Left ventricle myocardium inferior (tissue), 1 donor: ENCODE results near the gene RAMP3. TPM values are rescaled to one million over a fixed set of nuclear protein-coding genes. Genes with fewer than 3 reads are reported as not detected.

ENCODE experiments used
- DNase-seq: peaks from one replicate; pipeline ENCODE4 v3.0.0-alpha.2; 2020
- H3K27ac ChIP-seq: fragments of 200-600 bp; replicated peaks from 2 replicates; pipeline ENCODE4 v1.8.0; 2021
- H3K27me3 ChIP-seq: fragments of 200-600 bp; 2 replicates; pipeline ENCODE4 v1.8.0; 2021; ENCODE audit warnings: low read depth
- H3K36me3 ChIP-seq: fragments of 200-600 bp; 2 replicates; pipeline ENCODE4 v1.8.0; 2021
- H3K4me1 ChIP-seq: fragments of 200-600 bp; 2 replicates; pipeline ENCODE4 v1.8.0; 2021
- H3K4me3 ChIP-seq: fragments of 200-600 bp; 2 replicates; pipeline ENCODE4 v1.8.0; 2021; ENCODE audit warnings: mild to moderate bottlenecking, moderate library complexity
- H3K9me3 ChIP-seq: fragments of 200-600 bp; replicated peaks from 2 replicates; pipeline ENCODE4 v1.8.0; 2021
- intact Hi-C: fragments of 100-400 bp; cut with micrococcal nuclease; formaldehyde crosslinking; loops from one replicate; pipeline ENCODE4 v1.11.0; 2022
- total RNA-seq: library from RNA; stranded (reverse); fragmentation: NEBNext Ultra II Directional; extraction: Animal tissue kit (Norgen Biotek cat#: 25700); gene quantifications from one replicate; pipeline ENCODE4 v1.2.1, GENCODE V29; 2021
- TF ChIP-seq, protein P1 (sequence below): fragments of 200-600 bp; IDR thresholded peaks from 2 replicates; pipeline ENCODE4 v1.8.0; 2021; ENCODE audit warnings: antibody characterized with exemption, mild to moderate bottlenecking, borderline replicate concordance
- donor health status: DM: no; HTN: yes; CAD: no; lungs with severe emphysema.

The RAMP3 gene
- total RNA-seq, 1 donor from 2014 or later: 30.7 TPM

DNA sequence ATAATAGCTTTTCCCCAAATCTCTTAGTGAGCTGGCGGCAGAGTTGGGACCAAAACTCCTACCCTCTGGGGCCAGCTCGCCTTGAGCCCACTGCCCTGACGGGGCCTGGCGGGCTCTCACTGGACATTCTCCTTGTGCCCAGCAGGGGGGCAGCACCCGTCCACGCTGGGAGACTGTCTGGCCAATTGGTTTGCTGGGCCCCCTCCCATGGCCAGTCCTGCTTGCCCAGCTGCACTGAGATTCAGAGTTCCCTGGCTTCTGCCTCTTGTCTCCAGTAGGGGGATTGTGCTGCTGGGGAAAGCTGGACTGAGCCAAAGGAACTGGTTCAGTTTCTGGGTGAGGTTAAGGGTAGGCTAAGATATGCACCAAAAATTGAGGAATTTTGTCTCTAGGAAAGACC lies 59.8 kb downstream of the RAMP3 start:
- H3K4me3 ChIP-seq: no peak overlapping the region
- TF ChIP-seq, protein P1, sequence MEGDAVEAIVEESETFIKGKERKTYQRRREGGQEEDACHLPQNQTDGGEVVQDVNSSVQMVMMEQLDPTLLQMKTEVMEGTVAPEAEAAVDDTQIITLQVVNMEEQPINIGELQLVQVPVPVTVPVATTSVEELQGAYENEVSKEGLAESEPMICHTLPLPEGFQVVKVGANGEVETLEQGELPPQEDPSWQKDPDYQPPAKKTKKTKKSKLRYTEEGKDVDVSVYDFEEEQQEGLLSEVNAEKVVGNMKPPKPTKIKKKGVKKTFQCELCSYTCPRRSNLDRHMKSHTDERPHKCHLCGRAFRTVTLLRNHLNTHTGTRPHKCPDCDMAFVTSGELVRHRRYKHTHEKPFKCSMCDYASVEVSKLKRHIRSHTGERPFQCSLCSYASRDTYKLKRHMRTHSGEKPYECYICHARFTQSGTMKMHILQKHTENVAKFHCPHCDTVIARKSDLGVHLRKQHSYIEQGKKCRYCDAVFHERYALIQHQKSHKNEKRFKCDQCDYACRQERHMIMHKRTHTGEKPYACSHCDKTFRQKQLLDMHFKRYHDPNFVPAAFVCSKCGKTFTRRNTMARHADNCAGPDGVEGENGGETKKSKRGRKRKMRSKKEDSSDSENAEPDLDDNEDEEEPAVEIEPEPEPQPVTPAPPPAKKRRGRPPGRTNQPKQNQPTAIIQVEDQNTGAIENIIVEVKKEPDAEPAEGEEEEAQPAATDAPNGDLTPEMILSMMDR: peak; percentile 61
- intact Hi-C loops: no loop called here
- DNase-seq: no peak
- H3K27ac ChIP-seq: no peak overlapping the region
- H3K27me3 ChIP-seq: peaks cover 64% of the 10 kb centered on the region
- H3K9me3 ChIP-seq: peaks cover 5% of the 10 kb centered on the region
- no peaks in the 10 kb centered on the region for H3K36me3 ChIP-seq
- H3K4me1 ChIP-seq: peaks cover 2% of the 10 kb centered on the region

DNA sequence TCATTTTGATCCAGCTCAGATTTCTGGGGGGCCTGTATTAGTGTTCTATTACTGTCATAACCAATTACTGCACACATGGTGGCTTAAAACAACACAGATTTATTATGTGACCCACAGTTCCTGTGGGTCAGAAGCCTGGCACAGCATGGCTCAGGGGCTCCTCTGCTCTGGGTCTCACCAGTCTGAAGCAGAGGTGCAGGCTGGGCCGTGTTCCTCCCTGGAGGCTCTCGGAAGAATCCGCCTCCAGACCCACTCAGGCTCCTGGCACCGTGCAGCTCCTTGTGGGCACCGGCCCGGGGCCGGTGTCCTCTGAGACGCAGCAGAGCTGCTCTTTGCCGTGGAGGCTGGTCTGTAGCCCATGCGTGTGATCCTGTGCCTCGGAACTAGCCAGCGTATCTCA lies 61.5 kb downstream of the RAMP3 start:
- TF ChIP-seq, protein P1: no peak
- Histone ChIP-seq H3K36me3 (no peaks in the 10 kb centered on the region), H3K4me1 (no peaks in the 10 kb centered on the region), H3K27ac (no peak overlapping the region), H3K27me3 (peaks cover 54% of the 10 kb centered on the region), H3K4me3 (no peak overlapping the region), H3K9me3 (no peaks in the 10 kb centered on the region)
- DNase-seq: no peak
- intact Hi-C loops: no loop called here

DNA sequence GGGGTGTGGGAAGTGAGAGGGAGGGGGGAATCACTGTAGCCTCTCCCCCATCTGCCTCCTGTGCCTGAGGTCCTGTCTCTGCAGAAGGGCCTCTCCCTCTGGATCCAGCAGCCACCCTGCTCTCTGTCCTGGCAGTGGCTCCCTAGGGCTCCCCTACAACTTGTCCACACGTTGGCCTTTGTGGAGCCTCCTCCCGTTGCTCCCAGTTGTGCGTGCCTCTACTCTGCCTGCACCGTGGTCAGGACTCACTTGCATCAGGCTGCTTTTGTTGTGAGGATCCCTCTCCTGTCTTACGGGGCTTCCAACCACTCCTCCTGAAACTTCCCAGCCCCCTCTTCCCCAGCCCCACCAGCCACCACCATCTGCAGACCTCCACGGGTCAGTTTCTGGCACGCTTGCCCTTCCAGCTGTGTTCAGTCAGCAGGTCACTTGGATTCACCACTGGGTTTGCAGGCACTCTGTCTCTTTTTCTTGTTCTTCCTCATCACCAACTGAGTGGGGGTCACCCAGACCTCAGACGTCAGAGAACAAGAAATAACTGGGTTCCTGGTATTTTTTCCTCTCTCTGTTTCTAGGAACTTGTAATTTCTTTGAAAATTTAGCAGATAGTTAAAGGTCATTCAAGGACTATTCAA lies 62.3 kb downstream of the RAMP3 start:
- no peak for DNase-seq
- TF ChIP-seq, protein P1: no peak
- Histone ChIP-seq H3K4me3 (no peak overlapping the region), H3K9me3 (no peaks in the 10 kb centered on the region), H3K4me1 (no peaks in the 10 kb centered on the region), H3K36me3 (no peaks in the 10 kb centered on the region), H3K27me3 (peaks cover 47% of the 10 kb centered on the region), H3K27ac (no peak overlapping the region)
- intact Hi-C loops: no loop called here

DNA sequence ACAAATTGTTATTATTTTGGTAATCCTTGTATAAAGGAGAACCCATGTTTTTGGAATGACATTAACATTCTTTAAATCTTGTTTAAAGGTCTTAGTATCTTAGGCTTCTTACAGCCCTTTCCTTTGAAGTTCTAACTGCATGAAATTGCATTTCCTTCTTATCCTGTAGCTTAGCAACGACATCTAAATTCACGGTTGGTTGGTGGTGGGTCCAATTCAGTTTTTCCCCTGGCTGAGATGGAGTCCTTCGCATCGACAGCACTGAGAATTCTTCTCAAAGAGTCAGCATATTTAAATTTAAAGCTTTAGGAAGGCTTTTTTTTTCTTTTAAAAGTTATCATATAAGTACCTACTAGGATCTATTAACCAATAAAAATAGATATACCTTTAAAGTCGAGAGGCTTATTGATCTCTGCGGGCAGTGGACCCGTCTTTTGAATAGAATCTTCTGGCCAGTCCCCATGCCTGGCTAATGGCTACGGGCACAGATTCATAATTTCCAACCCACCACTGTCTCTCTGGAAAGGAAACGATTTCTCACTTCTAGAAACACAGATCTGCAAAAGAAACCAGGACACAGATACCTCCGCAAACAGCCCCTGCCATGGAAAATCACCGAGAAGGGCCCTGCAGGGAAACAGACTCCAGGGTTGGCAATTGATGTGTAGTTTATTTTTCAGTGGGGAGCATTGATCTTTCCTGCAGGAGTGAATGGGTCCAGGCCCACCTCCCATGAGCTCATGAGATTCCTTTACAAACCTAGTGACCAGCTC lies 63.4 kb downstream of the RAMP3 start:
- TF ChIP-seq, protein P1: no peak
- intact Hi-C loops: no loop called here
- Histone ChIP-seq H3K36me3 (no peaks in the 10 kb centered on the region), H3K4me1 (no peaks in the 10 kb centered on the region), H3K27ac (no peak overlapping the region), H3K4me3 (no peak overlapping the region), H3K9me3 (no peaks in the 10 kb centered on the region), H3K27me3 (peaks cover 38% of the 10 kb centered on the region)
- DNase-seq: no peak

DNA sequence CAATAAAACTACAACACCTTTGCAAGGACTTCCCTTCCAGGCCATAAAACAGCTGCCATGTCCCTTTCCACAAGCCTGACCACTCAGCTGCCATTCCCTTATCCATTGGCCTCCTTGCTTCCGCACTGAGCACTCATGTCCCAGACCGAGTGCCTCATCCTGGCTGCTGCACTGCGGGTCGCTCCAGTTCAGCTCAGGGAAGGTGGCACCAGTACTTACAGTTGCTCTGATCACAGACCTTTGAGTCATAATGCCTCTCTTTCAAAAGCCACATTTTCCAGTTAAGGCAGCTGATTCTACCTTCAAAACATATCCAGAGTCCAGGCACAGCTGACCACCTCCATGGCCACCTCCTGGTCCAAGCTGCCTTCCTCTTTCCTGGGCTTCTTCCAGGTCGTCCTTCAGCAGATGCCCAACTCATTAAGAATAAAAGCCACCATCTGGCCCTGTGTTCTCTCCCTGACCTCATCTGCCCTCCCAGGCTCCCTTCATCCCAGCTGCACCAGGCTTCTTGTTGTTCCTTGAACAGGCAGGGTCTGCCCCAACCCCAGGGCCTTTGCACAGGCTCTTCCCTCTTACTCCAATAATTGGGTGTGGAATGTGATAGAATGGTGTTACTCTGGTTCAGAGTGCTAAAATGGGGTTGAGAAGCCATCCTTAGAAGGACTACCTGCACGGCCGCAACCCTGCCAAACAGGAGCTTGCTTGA lies 64.5 kb downstream of the RAMP3 start:
- TF ChIP-seq, protein P1: no peak
- Histone ChIP-seq H3K4me1 (no peaks in the 10 kb centered on the region), H3K36me3 (no peaks in the 10 kb centered on the region), H3K27me3 (peaks cover 27% of the 10 kb centered on the region), H3K9me3 (no peaks in the 10 kb centered on the region), H3K4me3 (no peak overlapping the region), H3K27ac (no peak overlapping the region)
- intact Hi-C loops: no loop called here
- no peak for DNase-seq
